Inferior parietal cortex (tissue), 1 donor: ENCODE data around the gene KIF18B.

Experiments used
- DNase-seq: peaks from one replicate; pipeline ENCODE4 v3.0.0-alpha.2; 2016; ENCODE audit errors: extremely low spot score

The KIF18B gene

DNA sequence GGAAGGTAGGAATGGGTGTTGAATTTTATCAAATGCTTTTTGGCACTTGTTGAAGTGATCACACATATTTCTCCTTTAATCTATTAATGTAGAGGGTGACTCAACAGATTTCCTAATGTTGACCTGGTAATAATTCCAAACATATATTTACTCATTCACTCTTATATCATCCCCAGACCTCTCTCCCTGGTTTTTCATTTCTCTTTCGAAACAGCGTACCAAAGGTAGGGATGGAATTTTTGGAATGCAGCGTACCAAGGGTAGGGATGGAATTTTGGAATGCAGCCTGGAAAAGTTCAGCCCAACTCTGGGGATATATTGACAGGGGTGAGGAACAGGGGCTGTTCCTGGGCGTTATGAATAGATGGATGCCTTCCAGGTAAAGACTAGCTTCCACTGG lies 7.3 kb downstream of the KIF18B start:
- no peak for DNase-seq

DNA sequence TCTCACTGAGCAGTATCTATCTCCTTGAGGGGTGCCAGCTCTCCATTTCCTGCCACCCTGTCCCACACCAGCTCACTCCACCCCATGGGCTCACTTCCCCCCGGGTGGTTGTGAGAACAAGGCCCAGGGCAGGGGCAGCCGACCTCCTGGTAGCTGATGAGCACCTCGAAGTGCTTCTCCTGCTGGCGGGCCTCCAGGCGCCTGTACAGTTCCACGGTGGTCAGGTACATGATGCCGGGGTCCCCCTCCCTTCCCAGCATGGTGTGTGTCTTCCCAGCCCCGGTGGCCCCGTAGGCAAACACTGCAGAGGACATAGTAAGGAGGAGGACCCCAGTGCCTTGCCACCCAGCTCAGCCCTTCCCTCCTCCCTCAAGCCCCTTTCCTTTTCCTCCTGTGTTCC lies 12.5 kb downstream of the KIF18B start:
- no peak for DNase-seq

DNA sequence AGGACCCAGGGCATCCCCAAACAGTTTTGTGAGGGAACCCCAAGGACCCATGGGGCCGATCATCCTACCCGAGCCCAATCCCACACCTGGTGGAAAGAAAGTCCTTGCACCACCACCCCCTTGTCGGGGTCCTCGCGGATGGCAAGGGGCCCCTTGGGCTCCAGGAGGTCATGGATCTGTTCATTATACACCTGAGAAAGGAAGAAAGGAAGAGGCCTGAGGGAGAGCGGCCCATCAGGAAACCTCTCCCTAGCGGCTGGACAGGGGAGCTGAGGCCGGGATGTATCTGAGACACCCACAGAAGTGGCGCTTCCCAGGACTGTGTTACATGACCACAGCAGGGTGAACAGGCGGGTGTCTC lies 12.8 kb downstream of the KIF18B start:
- DNase-seq, result no peak

DNA sequence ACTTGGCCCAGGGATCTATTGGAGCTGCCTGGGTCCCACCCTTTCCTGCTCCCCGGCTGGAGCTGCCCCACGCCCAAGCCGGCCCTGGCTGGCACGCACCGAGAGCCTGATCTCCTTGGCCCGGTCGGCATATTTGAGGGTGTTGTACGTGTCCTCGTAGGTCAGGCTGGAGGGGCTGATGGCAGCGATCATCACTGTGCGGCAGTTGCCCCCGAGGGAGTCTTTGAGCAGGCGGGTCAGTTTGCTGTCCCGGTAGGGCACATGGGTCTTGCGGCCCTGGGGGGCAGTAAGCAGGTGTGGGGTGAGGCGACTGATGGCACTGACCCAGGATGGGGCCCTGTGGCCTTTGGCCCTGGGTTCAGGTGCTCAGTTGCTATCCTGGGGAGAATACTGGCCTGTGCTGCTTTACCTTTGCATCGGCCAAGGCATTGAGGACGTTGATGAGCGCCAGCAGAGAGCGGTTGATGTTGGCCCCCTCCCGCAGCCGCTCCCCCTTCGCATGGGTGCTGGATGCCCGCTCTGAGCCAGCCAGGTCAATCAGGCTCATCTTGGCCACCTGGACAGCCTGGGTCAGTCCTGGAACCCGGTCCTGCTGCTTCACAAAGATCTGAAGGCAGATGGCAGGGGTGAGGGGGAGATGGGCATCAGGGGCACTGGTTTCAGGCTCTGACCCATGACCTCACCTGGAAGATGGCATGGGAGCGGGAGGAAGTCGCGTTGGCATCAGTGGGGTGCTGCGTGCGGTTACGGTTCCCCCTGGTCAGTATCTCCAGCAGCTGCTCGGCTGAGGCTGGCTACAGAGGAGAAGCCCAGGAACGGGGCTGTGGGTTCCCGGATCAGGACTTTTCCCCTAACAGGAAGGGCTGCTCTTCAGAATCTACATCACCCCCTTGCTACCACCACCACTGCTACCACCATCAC lies 13.5 kb downstream of the KIF18B start:
- no peak for DNase-seq

DNA sequence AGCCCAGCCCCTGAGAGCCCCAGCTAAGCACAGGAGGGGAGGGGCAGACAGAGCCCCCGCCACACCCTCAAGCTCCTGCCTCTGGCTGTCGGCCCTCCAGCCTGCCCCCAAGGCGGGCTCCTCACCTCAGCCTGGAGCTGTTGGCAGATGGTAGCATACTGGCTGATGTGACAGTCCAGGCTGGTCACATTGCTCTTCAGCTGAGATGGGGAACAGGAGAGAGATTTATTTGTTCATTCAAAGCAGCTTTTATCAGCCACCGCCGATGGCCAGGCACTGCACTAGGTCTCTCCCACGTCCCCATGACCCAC lies 14.8 kb downstream of the KIF18B start:
- no peak for DNase-seq

DNA sequence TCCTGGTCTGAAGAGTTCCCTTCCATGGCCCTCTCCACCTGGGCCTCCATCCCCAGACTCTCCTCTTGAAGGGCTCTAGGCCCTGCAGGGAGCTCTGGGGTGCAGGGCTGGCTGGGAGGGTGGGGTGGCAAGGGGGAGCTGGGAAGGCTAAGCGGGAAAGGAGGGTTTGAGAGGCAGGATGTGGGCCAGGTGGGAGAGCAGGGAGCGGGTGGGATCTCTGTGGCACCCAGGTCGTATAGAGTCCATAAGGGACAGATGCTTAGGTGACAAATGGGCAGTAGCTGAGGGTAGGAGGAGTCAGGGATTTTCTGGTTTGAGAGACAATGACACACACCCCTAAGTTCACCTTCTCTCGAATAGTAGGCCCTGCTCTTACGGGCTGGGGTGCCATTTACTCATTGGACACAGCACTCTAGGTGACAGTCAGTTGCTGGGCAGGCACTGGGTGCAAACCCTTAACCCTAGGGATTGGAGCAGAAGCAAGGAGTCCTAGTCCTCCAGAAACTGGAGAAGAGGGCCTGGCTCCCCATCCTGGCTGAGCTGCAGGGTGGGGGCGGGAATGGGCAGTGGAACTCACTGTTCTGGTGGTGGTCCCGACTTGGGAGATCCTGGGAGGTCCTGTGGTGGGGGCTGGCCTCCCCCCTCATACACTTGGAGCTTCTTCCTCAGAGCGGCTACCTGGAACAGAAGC lies 15.3 kb downstream of the KIF18B start:
- no peak for DNase-seq

DNA sequence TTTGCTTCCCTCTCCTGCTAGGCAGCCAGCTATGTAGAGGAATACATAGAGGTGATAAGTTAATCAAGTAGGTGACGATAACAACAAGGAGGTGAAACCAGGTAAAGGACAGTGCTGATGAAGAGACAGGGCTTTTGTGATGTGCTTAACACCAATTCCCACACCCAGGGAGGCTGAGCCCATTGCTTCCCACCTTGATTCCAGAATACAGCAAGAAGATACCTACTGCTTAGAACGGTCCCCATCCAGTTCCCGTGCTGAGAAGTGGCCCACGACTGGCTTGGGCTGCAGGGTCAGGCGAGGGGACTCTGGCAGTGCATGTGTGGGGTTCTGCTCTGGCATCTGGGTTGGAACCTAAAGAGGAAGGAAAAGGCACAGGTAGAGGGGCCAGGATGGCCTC lies 16.2 kb downstream of the KIF18B start:
- DNase-seq, result no peak

DNA sequence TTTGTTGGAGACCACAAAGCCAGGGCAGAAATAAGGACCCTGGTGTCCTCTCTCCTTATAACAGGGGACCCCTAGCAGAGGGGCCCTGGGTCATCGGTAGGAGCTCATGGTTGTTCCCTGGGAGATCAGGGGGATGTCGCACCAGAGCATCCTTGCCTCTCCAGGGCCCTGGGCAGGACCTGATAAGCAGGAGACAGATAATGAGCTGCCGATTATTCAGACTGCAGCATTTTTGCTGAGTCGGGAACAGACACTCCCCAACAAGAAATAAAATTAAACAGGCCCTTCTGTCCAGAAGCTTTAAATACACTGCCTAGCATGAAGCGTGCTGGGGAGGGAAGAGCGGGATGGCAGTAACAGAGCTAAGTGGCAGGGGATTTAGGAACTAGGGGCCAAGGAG lies 16.9 kb downstream of the KIF18B start:
- DNase-seq, result peak; percentile 20

DNA sequence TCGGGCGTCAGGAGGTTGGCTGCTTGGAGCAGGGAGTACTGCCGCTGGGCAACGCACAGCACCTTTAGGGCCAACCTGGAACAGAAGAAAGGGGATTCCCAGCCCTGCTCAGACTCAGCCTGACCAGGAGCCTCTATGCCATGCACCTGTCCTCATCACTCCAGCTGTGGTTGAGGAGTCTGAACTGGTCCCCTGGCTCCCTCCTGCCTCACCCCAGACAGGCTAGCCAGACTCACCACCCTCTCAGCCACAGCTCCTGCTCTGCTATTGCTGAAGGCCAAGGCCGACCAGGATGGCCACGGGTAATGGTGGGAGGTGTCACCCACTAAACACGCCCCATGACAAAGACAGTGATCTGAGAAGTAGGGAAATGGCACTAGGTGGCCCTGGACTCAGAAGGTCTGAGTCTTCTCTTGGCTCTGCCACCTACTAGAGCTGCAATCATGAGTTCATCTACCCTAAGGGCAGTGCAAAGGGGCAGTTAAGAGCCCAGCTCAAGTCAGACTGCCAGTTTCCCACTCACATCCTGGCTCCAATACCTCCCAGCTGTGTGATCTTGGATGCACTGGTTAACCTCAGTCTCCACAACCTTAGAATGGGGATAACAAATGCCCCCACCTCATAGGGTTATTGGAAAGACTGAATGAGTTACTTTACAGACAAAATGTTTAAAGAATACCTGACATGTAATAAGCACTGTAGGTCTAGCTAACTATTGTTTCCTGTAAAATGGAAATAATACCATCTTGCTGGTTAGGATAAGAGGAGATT lies 18.4 kb downstream of the KIF18B start:
- no peak for DNase-seq

DNA sequence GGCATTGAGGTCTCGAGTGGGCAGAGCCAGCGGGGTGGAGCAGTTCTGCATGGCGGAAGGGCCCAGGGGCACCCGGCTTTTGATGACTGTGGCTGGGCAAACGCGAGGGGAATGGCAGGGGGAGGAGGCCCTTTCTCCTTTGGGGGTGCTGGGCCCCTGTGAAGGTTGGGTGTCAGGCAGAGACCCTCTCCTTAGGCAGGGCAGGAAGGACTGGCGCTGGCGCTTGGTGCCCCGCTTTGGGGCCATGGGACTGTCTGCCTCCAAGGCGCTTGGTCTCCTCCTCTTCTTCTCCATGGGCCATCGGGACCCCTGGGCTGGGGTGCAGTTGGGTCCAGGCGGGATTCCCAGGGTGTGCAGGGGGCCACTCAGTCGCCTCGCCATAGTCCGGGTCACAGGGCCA lies 19.4 kb downstream of the KIF18B start:
- DNase-seq, result no peak

DNA sequence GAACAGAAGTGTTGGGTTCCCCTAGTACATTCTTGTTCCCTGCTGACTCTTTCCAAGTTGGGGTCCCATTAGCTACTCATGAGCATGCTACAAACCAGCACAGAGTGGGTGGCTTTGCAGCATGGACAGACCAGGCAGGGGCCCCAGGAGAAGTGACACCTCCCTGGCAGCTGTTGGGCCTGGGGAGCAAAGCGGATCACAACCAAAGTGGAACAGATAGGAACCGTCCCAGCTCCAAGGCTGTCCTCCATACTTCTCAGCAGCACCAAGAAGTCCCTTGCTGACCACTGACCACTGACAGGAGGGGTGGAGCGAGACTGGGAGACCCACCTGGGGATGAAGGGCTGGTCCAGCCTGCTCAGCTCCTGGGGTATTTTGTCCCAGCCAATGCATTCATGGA lies 19.9 kb downstream of the KIF18B start:
- no peak for DNase-seq

DNA sequence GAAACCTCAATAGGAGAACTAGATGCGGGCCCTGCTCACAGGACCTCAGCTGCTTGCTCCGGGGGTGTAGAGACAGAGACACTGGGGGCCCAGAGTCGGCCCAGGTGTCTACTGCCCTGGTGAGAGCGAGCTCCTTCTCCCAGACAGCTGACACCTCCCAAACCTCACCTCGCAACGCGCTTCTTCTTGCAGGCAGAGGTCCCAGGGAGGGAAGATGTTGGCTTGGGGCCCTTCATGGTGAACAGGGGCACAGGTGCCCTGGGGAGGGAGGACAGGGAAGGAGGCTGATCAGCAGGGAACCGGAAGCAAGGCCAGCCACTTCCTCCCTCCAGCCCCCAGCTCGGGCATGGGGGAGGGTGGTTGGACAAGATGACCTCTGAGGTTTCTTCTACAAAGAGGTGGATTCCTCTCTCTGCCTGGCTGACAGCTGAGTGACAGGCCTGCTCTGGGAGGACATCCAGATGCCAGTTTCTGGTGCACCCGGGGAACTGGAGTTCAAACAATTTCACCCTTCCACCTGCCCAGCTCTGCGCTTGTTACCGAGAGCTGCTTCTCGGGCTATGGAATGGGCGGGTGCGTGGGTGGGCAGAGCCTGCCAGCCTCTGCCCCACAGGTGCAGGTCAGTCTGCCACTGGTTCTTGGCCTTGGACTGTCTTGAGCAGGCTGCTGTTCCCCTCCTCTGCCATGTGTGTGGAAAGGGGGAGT lies 20.6 kb downstream of the KIF18B start:
- DNase-seq, result no peak

DNA sequence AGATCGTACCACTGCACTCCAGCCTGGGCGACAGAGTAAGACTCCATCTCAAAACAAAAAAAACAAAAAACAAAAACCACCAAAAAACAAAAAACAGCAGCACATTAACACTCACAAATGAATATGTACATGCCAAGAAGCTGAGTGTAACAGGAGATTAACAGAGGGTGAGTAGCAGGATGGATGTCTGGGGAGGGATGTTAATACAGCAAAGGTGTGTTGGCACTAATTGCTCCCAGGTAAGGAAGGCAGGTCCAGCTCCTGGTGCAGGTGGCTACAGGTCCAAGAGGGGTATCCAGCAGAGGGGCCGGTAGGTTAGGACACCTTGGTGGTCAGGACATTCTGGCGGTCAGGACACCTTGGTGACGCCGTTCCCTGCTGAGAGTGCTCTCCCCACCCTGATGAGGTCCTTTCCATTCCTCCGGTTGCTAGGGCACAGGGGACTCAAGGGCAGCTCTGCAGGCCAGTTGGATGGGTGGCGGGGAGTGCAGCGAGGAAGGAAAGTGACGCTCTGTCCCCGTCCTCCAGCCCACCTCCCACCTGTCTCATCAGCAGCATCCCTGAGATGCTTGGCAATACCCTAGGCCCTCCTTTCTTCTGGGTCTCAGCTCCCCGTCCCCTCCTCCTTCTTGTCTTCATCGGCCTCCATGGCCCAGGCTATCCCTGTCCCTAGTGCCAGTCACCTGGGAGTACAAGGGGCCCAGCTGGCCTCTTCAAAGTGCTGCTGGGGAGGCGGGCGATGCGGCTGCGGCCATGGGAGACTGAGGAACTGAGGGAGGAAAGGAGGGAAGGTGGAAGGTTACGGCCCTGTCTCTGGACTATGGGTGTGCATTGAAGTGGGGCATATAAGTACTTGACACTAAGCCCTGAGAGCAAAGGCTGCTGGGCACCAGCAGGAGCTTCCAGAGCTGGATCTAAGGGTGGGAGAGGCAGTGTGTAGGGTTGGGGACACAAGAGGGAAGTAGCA lies 21.6 kb downstream of the KIF18B start:
- DNase-seq, result no peak

DNA sequence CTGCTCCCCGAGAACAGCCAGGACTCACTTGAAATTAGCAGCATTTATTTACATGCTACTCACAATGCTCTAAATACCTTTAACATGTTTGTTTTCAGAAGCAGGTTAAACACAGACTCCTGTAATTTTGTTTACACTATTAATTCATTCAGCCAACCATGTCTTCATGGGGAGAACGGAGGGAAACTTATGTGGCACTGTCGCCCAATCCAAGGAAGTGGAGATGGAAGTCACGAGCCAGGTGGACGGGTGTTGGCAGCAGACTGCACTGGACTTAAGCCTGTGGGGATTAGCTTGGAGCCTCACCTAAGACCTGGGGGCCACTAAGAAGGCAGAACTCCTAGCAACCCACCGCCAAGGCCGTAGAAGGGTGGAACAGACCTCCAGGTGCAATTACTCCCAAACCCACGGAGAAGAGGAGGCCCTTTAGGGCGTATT lies 23.4 kb downstream of the KIF18B start:
- DNase-seq, result no peak

DNA sequence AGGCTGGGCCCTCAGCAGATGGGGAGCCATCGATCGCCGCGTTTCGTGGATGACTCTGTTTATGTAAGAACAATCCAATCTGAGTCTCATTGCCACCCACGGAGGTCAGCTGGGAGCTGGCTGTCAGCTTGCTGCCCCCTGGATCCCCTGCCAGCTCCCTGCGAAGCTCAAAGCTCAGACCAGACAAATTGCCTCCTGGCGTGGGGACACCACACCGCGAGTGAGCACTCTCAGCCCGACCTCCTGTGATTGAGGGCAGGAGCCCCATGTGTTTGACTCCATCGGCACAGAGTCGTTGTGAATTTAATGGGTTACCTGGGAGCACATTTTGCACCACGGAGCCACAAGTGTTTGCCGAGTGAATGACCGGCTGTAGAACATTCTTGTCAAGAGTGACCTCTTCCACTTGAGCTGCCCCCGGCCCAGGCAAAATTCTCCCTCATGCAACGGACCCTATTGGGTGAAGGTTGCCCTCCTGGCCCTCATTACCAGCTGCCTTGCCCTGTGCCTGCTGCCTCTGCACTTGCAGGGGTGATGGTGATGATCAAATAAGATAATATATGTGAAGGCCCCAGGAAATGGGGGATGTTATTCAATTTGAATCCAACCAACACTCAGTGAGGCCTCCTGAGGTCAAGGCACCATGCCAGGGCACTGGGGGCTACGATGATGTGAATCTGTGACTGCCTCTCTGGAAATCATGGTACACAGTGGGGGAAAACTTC lies 24.7 kb downstream of the KIF18B start:
- no peak for DNase-seq

DNA sequence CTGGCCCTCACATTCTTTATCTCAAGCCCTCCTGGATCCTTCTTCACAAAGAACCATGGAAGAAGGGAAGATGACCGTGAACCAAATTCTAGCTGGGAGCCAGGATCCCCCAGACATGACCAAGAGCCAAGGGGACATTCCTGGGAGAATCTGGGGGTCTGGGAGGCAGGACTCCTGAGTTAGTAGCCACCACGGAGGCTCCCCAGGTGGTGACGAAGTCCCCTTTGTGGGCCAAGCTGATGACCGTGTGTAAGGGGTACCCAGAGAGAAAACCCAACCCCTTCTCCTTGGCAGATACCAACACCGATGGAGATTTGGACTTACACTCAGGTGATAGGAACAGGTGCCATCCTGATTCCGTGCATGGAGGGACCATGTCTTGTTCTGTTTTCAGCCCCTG lies 25.4 kb downstream of the KIF18B start:
- no peak for DNase-seq

DNA sequence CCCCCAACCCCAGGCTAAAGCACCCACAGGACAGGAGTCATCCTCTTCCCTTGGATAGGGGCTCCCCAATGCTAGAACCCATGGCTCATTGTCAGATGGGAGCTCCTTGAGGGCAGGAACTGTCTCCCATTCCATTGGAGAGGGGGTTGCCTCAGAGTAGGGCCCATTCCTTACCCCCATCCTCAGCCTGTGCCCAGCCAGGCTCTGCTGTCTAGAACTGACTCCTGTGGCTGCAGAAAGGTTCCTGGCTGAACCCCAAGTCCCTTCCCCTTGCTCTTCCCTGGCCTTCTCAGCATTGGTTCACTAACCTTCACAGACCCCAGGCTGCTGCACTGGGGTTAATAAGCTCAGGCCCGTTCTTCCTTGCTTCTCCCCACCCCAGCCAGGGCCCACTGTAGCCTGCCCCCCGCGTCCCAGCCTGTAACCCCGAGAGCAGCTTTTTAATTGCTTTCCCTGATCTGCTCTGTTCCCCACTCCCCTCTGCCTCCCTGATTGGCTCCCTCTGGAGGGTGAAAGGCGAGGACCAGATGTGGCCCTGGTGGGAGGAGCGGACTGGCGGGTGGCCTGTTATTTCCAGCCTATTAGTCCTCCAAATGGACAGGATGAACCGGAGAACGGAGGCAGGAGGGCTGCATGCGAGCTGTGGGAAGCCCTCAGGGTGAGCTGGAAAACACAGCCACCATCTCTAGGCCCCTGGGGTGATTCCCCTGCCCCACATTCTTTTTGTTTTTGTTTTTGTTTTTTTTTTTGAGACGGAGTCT lies 26.3 kb downstream of the KIF18B start:
- DNase-seq, result no peak

DNA sequence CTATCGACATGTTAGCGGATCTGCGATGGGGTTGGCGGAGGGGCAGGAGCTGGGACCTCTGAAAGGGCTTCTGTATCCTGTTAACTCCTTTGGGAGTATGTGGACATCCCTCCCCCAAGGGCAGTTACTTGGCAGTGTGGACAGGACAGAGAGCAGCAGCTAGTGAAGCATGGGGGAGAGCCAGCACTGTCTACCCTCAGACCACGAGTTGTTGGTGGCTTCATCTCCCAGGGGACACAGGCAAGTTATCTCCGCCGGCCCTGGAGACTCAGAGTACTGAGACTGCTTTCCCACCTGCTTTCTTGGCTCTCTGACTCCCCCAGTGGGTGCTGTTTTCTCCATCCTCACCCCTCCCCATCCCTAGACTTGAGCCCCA lies 27.0 kb downstream of the KIF18B start:
- no peak for DNase-seq

DNA sequence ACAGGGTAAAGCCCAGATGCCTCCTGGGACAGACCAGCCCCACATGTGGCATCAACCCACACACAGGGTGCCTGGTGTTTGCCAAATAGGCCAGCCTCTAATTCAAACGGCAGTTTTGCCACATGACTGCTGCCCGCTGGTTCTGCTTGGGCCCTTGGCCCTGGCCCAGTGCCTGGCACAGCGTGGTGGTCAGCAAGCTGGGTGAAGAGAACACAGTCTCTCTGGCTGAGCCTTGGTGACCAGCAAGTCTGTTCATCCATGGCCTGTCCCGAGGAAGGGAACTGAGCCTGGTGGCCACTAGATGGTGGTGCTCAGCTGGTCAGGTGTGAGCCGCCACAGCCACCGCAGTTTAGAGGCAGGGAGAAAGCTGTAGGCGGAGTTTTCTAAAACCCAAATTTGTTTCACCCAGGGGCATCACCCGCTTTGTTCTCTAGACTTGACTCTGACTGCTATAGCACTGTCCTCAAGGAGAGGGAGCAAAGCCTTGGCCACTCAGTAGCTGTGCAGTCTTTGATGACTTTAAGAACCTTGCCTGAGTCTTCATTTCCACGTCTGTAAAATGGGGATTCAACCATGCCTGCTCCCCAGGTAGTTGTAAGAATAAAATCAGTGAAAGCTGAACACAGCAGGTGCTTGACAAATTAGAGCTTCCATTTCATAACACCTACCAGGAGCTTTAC lies 27.5 kb downstream of the KIF18B start:
- DNase-seq, result peak; percentile 83
